DOHH2 (cell line): Measurements from ENCODE around the gene TMEM154.

Source experiments
- EZH2phosphoT487 ChIP-seq: fragments of 200-600 bp; sonication (generic); IDR thresholded peaks from 2 replicates; pipeline ENCODE4 v1.6.1; 2017; ENCODE audit warnings: borderline replicate concordance, mild to moderate bottlenecking, antibody characterized with exemption, low read length, moderate library complexity, mixed read lengths
- TF ChIP-seq, protein P1 (sequence below): fragments of 200-600 bp; sonication (generic); IDR thresholded peaks from one replicate; pipeline ENCODE4 v1.5.1; 2014; ENCODE audit warnings: antibody characterized with exemption, mild to moderate bottlenecking, low read depth, low read length; ENCODE audit not compliant: poor library complexity, severe bottlenecking

DNA sequence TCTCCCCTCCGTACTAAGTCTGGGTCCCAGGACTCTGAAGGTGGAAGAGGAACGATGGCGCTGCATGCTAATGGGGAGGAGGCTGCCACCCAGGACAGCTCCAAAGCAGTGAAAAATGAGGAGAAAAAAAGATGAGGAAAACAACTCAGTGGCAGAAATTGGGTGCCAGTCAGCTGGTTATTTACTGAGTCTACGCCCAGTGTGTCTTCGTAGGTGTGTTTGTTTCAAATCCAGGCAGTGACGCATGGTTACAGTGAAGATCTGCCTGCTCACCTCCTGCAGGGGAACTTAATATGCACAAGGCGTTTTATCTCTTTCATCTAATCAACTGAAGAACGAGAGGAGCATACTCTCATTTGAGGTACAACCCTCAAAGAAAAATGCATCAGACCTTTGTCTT lies 73.0 kb downstream of the TMEM154 start:
- TF ChIP-seq, protein P1, sequence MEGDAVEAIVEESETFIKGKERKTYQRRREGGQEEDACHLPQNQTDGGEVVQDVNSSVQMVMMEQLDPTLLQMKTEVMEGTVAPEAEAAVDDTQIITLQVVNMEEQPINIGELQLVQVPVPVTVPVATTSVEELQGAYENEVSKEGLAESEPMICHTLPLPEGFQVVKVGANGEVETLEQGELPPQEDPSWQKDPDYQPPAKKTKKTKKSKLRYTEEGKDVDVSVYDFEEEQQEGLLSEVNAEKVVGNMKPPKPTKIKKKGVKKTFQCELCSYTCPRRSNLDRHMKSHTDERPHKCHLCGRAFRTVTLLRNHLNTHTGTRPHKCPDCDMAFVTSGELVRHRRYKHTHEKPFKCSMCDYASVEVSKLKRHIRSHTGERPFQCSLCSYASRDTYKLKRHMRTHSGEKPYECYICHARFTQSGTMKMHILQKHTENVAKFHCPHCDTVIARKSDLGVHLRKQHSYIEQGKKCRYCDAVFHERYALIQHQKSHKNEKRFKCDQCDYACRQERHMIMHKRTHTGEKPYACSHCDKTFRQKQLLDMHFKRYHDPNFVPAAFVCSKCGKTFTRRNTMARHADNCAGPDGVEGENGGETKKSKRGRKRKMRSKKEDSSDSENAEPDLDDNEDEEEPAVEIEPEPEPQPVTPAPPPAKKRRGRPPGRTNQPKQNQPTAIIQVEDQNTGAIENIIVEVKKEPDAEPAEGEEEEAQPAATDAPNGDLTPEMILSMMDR, result no peak
- TF ChIP-seq EZH2phosphoT487, result no peak
